GM13976 (cell line): ENCODE data around the gene TTC7B.
"Not testable (repeated sequence)": the region's sequence is repeated elsewhere in the genome, so short reads cannot be mapped to it uniquely, and the experiment has no call there.

ENCODE experiments used
- DNase-seq: peaks from one replicate; pipeline ENCODE4 v3.0.0; 2012; ENCODE audit warnings: low spot score
- CTCF ChIP-seq: IDR thresholded peaks from 2 replicates; pipeline ENCODE4 v1.5.1; 2012; ENCODE audit warnings: borderline replicate concordance, mild to moderate bottlenecking; ENCODE audit not compliant: insufficient read depth; ENCODE audit errors: extremely low read depth, missing control alignments, control extremely low read depth
- in situ Hi-C: fragments of 300-500 bp; cut with MboI; formaldehyde crosslinking; loops from one replicate; pipeline ENCODE4 v1.12.0; 2022; ENCODE audit warnings: low sequenced_read_pairs, mixed read lengths, inconsistent platforms; ENCODE audit not compliant: unreplicated experiment

Gene TTC7B

GRCh38 chr14:90850487-90850886 is 34.3 kb upstream of the TTC7B start:
- in situ Hi-C loops = no loop called here
- DNase-seq = no peak
- TF ChIP-seq CTCF = no peak

GRCh38 chr14:90849787-90850444 is 33.7 kb upstream of the TTC7B start:
- no peak for DNase-seq
- in situ Hi-C loops = no loop called here
- no peak for TF ChIP-seq CTCF

GRCh38 chr14:90848944-90849731 is 32.9 kb upstream of the TTC7B start:
- DNase-seq = no peak
- no peak for TF ChIP-seq CTCF
- in situ Hi-C loops = no loop called here

- no peak for DNase-seq
- no peak for TF ChIP-seq CTCF
- in situ Hi-C loops = no loop called here
These were observed 30.3 kb upstream of the TTC7B start for GRCh38 chr14:90846511-90846910.

- DNase-seq = no peak
- no peak for TF ChIP-seq CTCF
- in situ Hi-C loops = no loop called here
These were observed 28.1 kb upstream of the TTC7B start for GRCh38 chr14:90844321-90844720.

GRCh38 chr14:90842726-90843125 is 26.5 kb upstream of the TTC7B start:
- DNase-seq = no peak
- in situ Hi-C loops = no loop called here
- TF ChIP-seq CTCF = no peak

GRCh38 chr14:90840667-90841066 is 24.4 kb upstream of the TTC7B start:
- in situ Hi-C loops, DNase-seq: not testable (repeated sequence)
